HG03064 (cell line): Measurements from ENCODE around the gene ZNF397.

Source experiments
- ATAC-seq: cut with Tn5 transposase; IDR thresholded peaks from one replicate; pipeline ENCODE4 v1.9.1; 2021; ENCODE audit warnings: low read depth; ENCODE audit not compliant: unreplicated experiment

The ZNF397 gene

GRCh38 chr18:35245719-35246317 is 5.0 kb downstream of the ZNF397 start:
- ATAC-seq: no peak

GRCh38 chr18:35246831-35247230 is 6.0 kb downstream of the ZNF397 start:
- ATAC-seq: no peak

GRCh38 chr18:35247412-35248249 is 6.8 kb downstream of the ZNF397 start:
- ATAC-seq: no peak

GRCh38 chr18:35248429-35248828 is 7.6 kb downstream of the ZNF397 start:
- no peak for ATAC-seq

GRCh38 chr18:35252466-35252865 is 11.6 kb downstream of the ZNF397 start:
- no peak for ATAC-seq

- no peak for ATAC-seq
Observed at GRCh38 chr18:35253655-35254287, 12.9 kb downstream of the ZNF397 start.

GRCh38 chr18:35256947-35257346 is 16.1 kb downstream of the ZNF397 start:
- no peak for ATAC-seq

GRCh38 chr18:35264409-35264808 is 23.6 kb downstream of the ZNF397 start:
- ATAC-seq: no peak

GRCh38 chr18:35267161-35267651 is 26.4 kb downstream of the ZNF397 start:
- no peak for ATAC-seq

GRCh38 chr18:35267809-35268208 is 27.0 kb downstream of the ZNF397 start:
- ATAC-seq: no peak

- no peak for ATAC-seq
Observed at GRCh38 chr18:35268821-35269220, 28.0 kb downstream of the ZNF397 start.

GRCh38 chr18:35271656-35272055 is 30.8 kb downstream of the ZNF397 start:
- no peak for ATAC-seq

- ATAC-seq: no peak
Observed at GRCh38 chr18:35276267-35276666, 35.4 kb downstream of the ZNF397 start.

GRCh38 chr18:35277633-35278032 is 36.8 kb downstream of the ZNF397 start:
- ATAC-seq: no peak

GRCh38 chr18:35278085-35278484 is 37.3 kb downstream of the ZNF397 start:
- no peak for ATAC-seq

GRCh38 chr18:35278969-35279368 is 38.1 kb downstream of the ZNF397 start:
- no peak for ATAC-seq

- ATAC-seq: no peak
Observed at GRCh38 chr18:35282353-35282752, 41.5 kb downstream of the ZNF397 start.

GRCh38 chr18:35283923-35284794 is 43.3 kb downstream of the ZNF397 start:
- no peak for ATAC-seq

- no peak for ATAC-seq
Observed at GRCh38 chr18:35284841-35285240, 44.0 kb downstream of the ZNF397 start.

- ATAC-seq: no peak
Observed at GRCh38 chr18:35289293-35289692, 48.5 kb downstream of the ZNF397 start.

GRCh38 chr18:35289727-35290093 is 48.9 kb downstream of the ZNF397 start:
- peak; percentile 33 for ATAC-seq
